ENCODE results near the gene FLRT2. TPM values are rescaled to one million over a fixed set of nuclear protein-coding genes. Genes with fewer than 3 reads are reported as not detected.

FLRT2 gene
- total RNA-seq, 1 experiment from 2014 or later, result 4.5 TPM

DNA sequence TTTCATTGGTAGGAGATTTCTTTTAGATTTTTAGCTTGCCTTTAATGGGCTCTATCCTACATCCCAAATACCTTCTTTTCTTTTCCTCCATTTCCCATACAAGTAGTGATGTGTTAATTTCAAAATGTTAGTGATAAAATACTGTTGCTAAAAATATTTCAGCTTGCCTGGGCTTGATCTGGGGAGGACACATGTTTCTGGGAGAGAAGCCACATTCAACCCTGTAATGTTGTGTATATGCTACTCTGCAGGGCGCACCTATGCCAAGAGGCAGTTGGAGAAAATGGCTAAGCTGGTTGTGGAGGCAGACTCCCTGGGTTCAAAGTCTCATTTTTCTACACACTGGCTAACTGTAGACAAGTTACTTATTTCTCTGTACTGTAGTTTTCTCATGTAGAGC lies 26.3 kb downstream of the FLRT2 start:
- intact Hi-C loops (cut with micrococcal nuclease; ENCODE audit: unreplicated experiment), result no loop called here
- TF ChIP-seq, protein P1, sequence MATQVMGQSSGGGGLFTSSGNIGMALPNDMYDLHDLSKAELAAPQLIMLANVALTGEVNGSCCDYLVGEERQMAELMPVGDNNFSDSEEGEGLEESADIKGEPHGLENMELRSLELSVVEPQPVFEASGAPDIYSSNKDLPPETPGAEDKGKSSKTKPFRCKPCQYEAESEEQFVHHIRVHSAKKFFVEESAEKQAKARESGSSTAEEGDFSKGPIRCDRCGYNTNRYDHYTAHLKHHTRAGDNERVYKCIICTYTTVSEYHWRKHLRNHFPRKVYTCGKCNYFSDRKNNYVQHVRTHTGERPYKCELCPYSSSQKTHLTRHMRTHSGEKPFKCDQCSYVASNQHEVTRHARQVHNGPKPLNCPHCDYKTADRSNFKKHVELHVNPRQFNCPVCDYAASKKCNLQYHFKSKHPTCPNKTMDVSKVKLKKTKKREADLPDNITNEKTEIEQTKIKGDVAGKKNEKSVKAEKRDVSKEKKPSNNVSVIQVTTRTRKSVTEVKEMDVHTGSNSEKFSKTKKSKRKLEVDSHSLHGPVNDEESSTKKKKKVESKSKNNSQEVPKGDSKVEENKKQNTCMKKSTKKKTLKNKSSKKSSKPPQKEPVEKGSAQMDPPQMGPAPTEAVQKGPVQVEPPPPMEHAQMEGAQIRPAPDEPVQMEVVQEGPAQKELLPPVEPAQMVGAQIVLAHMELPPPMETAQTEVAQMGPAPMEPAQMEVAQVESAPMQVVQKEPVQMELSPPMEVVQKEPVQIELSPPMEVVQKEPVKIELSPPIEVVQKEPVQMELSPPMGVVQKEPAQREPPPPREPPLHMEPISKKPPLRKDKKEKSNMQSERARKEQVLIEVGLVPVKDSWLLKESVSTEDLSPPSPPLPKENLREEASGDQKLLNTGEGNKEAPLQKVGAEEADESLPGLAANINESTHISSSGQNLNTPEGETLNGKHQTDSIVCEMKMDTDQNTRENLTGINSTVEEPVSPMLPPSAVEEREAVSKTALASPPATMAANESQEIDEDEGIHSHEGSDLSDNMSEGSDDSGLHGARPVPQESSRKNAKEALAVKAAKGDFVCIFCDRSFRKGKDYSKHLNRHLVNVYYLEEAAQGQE (IDR thresholded peaks at IDR 0.05; ENCODE audit: insufficient read depth in 1 of 2, low read depth in 2 of 2, low read length in 1 of 2), result no peak
- no peak for TF ChIP-seq TCF7L2 (IDR thresholded peaks at IDR 0.05; ENCODE audit: low read depth, low read length)
- TF ChIP-seq, protein P2, sequence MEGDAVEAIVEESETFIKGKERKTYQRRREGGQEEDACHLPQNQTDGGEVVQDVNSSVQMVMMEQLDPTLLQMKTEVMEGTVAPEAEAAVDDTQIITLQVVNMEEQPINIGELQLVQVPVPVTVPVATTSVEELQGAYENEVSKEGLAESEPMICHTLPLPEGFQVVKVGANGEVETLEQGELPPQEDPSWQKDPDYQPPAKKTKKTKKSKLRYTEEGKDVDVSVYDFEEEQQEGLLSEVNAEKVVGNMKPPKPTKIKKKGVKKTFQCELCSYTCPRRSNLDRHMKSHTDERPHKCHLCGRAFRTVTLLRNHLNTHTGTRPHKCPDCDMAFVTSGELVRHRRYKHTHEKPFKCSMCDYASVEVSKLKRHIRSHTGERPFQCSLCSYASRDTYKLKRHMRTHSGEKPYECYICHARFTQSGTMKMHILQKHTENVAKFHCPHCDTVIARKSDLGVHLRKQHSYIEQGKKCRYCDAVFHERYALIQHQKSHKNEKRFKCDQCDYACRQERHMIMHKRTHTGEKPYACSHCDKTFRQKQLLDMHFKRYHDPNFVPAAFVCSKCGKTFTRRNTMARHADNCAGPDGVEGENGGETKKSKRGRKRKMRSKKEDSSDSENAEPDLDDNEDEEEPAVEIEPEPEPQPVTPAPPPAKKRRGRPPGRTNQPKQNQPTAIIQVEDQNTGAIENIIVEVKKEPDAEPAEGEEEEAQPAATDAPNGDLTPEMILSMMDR (IDR thresholded peaks at IDR 0.05), result no peak
- TF ChIP-seq POLR2AphosphoS5 (IDR thresholded peaks at IDR 0.05; ENCODE audit: low read depth, low read length), result no peak
- TF ChIP-seq SIN3A (IDR thresholded peaks at IDR 0.05; ENCODE audit: borderline replicate concordance, insufficient read depth, low read depth, low read length), result no peak
- in situ Hi-C loops (cut with HindIII; ENCODE audit: low pct_unique_long_range_greater_than_20kb, low sequenced_read_pairs), result no loop called here
- Histone ChIP-seq H3K4me3 (ENCODE audit: low read depth in 2 of 2, low read length in 2 of 2) (no peak overlapping the region), H3K27ac (ENCODE audit: low read length) (no peak overlapping the region), H3K4me1 (ENCODE audit: control insufficient read depth, insufficient read depth, low read length) (no peaks in the 10 kb centered on the region), H3K9me3 (ENCODE audit: control insufficient read depth, insufficient read depth, low read depth, low read length) (no peaks in the 10 kb centered on the region), H3K27me3 (ENCODE audit: control insufficient read depth, insufficient read depth, low read length) (no peaks in the 10 kb centered on the region), H3K36me3 (ENCODE audit: control insufficient read depth, insufficient read depth, low read length) (no peaks in the 10 kb centered on the region)
- DNase-seq (ENCODE audit: low read depth, low spot score) (no peak), ATAC-seq (no peak)
- BruUV-seq (replicated peaks), result no TSS peak
- POLR2A ChIA-PET, result no interaction called here
- CTCF ChIA-PET, result no interaction called here

DNA sequence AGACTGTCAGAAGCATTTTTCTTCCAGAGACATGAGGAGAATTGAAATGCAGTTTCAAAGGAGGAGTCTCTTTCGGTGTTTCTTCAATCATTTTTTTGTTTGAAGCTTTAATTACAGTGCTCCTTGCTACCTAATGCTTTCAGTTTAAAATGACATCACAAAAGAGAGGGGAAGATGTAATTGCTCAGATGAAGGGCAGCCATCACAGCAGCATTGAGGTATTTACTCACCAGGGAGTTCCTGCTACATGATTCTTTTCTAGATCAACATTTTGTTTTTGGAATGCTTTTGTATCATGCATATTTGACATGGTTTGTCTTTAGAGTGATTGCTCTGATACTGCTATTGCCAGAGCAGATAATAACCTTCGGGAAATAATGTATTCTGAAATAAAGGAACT lies 28.6 kb downstream of the FLRT2 start:
- in situ Hi-C loops (cut with HindIII; ENCODE audit: low pct_unique_long_range_greater_than_20kb, low sequenced_read_pairs), result no loop called here
- DNase-seq (ENCODE audit: low read depth, low spot score), result no peak
- no peak overlapping the region for H3K27ac ChIP-seq (ENCODE audit: low read length)
- no peaks in the 10 kb centered on the region for H3K4me1 ChIP-seq (ENCODE audit: control insufficient read depth, insufficient read depth, low read length)
- POLR2A ChIA-PET, result no interaction called here
- TF ChIP-seq, protein P1 (IDR thresholded peaks at IDR 0.05; ENCODE audit: insufficient read depth in 1 of 2, low read depth in 2 of 2, low read length in 1 of 2), result no peak
- TF ChIP-seq POLR2AphosphoS5 (IDR thresholded peaks at IDR 0.05; ENCODE audit: low read depth, low read length) (no peak), TCF7L2 (IDR thresholded peaks at IDR 0.05; ENCODE audit: low read depth, low read length) (no peak), SIN3A (IDR thresholded peaks at IDR 0.05; ENCODE audit: borderline replicate concordance, insufficient read depth, low read depth, low read length) (no peak)
- TF ChIP-seq, protein P2 (IDR thresholded peaks at IDR 0.05), result no peak
- no TSS peak for BruUV-seq (replicated peaks)
- no peak for ATAC-seq
- intact Hi-C loops (cut with micrococcal nuclease; ENCODE audit: unreplicated experiment), result no loop called here
- CTCF ChIA-PET, result no interaction called here
- H3K9me3 ChIP-seq (ENCODE audit: control insufficient read depth, insufficient read depth, low read depth, low read length), result no peaks in the 10 kb centered on the region
- H3K4me3 ChIP-seq (ENCODE audit: low read depth in 2 of 2, low read length in 2 of 2), result no peak overlapping the region
- no peaks in the 10 kb centered on the region for H3K36me3 ChIP-seq (ENCODE audit: control insufficient read depth, insufficient read depth, low read length)
- no peaks in the 10 kb centered on the region for H3K27me3 ChIP-seq (ENCODE audit: control insufficient read depth, insufficient read depth, low read length)
